HG03565 (cell line): Measurements from ENCODE around the gene HAUS8.

Source experiments
- ATAC-seq: cut with Tn5 transposase; IDR thresholded peaks from one replicate; pipeline ENCODE4 v1.9.1; 2021; ENCODE audit warnings: mild to moderate bottlenecking, moderate library complexity; ENCODE audit not compliant: unreplicated experiment

The HAUS8 gene

DNA sequence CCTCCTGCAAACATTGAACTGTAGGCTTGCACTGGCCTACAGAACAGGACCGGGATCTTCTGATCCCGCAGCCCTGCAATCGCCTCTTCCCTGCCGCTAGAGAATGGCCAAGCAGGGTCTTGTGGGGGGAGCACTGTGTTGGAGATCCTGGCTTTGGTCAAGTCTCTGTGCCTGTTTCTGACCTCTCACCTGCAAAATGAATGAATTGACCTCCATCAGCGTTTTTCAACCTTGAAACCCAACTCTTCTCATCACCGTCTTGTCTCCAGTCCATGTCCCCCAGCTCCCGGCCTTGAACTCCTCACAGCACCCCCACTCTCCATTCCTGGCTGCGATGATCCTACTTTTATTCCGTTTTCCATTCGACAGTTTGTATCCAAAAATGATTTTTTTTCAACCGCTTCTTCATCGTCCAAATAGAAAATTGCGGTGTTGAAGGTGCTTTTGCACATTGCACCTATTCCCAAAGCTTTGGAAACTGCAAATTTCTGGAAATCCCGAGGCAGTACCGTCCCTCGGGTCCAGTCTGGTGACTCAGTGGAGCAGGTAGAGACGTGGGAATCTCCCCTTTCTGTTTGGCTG, 2.3 kb upstream of the HAUS8 start:
- no peak for ATAC-seq

DNA sequence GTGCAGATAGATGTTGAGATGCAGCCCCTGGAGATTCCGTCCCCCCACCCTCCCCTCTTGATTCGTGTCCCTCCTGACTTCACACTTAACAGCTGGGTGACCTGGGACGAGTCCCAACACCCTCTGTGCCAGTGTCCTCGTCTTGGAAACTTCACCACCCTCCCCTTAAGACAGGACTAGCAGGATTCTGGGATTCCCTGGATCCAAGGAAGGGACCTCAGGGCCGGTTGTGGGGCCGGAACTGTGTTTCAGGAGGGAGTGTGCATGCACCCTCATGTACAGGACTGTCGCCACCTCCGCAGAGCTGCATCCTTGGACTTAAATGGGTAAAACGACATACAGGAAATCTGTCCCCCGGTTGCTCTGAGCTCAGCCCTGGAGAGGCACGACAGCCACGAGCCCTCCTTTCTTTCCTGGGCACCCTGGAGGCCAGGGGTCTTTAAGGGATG, 1.3 kb upstream of the HAUS8 start:
- no peak for ATAC-seq

DNA sequence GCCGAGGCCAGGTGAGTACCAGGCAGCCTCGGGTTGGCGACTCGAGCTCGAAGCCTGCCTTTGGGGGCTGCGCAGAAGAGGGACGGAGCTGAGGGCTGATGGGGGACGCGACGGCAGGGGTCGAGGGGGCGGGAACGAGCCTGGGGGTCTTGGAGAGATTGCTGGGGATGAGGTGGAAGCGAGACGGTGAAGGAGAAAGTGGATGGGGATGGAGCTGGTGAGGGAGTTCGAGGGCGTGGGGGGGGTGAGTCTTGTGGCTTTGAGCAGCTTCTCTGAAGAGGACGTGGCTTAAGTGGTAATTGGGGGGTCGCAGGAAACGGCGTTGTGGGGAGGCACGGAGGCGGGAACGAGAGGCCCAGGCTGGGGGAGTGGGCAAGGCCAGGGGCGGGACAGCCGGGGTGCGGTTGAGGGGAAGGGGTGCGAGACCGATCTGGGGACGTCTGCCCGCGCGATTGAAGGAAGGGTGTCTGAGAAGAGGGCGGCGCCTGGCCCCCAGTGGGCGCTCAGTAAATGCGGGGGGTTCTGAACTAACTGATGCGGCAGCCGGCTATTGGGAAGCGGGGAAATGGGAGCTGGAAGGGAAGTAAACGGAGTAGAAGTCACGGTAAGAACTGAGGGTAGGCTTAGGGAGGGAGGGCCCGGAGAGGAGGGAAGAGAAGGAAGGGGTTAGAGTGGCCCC, 751 bp upstream of the HAUS8 start:
- no peak for ATAC-seq

DNA sequence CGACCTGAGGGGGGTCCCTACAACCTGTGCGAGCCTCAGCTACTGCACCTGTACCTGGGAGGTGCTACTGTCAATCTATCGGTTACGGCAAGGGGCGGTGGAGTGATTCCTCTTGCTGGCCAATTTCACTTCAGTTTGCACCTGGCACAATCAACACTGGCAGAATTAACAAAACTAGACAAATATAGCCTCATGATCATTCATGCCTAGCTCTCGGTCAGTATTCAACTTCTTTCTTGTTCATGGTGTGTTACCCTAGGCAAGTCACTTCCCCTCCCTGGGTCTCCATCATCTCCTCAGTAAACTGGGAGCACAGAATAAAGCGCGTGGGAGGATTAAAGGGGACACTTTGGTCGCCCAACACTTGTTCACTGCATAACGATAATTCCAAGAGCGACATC, 618 bp downstream of the HAUS8 start:
- ATAC-seq = peak; percentile 3

DNA sequence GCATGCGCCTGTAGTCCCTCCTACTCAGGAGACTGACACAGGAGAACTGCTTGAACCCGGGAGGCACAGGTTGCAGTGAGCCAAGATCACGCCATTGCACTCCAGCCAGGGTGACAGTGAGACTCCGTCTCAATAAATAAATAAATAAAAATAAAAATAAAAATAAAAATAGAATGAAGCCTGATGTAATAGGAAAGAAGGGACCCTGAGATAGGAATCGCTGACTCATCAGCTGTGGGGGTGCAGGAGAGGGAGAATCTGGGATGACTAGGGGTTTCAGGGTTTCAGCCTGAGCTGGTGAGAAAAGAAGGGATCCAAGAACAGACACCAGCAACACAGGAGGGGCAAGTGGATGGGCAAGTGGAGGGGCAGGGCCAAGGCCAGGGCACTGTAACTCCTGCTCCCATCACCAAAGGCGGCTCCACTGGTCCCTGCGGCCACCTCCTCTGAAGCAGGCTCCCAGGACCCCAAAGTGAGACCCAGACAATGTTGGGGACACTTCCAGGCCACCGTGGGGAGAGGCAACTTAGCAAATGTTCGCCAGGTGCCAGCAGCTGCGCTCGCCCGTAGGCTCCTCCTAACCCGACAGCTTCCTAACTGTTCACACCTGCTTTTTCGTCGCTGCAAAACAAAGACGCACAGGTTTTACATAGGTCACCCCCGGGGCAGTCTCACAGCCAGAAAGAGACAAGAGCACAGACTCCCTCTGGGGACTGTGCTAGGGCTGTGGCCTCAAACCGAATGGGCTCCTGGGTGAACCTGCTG, 1.2 kb downstream of the HAUS8 start:
- ATAC-seq = no peak

DNA sequence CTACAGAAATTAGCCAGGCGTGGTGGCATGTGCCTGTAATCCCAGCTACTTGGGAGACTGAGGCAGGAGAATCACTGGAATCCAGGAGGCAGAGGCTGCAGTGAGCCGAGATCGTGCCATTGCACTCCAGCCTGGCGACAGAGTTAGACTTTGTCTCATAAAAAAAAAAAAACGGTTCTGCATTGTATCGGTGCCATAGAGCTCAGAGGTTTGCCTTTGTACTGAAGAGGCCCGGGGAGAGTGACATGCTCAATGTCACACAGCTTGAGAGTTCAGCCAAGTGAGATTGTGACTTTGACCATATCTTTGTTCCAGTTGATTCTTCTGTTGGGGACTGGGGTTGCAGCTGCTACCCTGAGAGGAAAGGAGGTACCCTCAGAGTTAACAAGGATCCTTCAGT, 4.3 kb downstream of the HAUS8 start:
- ATAC-seq = no peak

DNA sequence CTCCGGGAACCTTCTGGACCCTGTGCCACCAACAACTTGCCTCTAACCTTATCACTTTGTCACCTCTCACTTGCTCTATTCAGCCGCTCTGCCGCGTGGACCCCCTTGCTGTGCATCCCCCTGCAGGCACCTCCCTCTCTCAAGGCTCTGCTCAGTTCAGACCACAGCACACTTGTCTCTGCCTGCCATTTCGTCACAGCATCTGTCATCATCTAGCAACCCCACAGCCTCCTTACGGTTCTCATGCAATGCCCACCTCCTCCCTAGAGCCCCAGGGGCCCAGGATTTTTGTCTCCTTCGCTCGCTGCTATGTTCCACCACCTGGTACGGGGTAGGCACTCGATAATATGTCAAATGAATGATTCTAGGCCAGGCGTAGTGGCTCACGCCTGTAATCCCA, 4.8 kb downstream of the HAUS8 start:
- no peak for ATAC-seq

DNA sequence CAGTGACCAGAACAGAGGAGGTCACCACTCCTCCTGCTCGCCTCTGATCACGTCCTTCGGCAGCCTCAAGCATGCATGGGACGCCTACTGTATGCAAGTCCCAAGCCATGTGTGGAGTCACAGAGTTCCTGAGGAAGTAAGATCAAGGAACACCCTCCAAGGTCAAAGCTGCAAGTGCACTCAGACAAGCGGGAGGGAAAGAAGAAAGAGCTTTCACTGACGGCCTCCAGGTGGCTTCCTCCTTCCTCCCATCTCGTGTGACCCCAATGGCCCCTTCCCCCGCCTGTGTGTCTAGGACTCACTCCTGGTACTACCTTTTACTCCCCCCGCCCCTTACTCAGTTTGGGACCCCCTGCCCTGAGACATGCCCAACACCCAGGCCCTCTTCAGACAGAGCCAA, 6.1 kb downstream of the HAUS8 start:
- ATAC-seq = no peak

DNA sequence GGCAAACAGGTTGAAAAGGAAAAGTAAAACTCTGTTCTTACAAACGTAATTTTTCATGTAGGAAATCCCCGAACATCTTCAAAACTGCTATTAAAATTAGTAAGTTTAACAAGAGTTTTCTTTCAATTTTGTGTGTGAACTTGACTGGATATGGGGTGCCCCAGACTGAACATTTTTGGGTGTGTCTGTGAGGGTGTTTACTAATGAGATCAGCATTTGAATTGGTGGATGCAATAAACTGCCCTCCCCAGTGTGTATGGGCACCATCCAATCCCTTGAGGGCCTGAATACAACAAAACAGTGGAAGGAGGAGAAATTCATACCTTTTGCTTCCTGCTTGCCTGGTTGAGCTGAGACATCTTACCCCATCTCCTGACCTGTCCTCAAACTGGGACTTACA, 11.8 kb downstream of the HAUS8 start:
- ATAC-seq = no peak

DNA sequence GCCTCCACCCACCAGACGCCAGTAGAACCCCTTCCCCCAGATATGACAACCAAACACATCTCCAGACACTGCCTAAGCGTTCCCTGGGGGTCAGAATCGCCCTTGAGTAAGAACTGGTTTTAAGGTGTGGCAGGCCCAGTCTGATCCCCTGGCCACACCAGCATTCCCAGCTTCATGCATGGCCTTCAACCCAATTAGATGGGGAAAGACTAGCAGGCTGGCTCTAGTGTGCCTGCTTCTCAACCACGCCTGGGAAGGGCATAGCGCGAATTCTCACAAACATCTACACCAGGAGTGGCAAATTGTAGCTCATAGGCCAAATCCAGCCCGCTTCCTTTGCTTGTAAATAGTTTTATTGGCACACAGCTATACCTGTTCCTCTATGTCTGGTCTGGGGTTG, 13.6 kb downstream of the HAUS8 start:
- no peak for ATAC-seq

DNA sequence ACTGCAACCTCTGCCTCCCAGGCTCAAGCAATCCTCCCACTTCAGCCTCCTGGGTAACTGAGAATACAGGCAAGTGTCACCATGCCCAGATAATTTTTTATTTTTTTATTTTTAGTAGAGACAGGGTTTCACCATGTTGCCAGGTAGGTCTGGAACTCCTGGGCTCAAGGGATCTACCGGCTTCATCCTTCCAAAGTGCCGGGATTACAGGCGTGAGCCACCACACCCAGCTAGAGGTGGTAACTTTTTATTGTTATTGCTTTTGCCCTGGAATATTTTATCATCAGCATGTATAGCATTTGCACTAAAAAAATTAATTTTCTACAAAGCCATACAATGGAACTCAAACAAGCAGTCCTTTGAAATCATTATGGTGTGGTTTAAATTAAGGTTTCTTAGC, 14.0 kb downstream of the HAUS8 start:
- no peak for ATAC-seq

DNA sequence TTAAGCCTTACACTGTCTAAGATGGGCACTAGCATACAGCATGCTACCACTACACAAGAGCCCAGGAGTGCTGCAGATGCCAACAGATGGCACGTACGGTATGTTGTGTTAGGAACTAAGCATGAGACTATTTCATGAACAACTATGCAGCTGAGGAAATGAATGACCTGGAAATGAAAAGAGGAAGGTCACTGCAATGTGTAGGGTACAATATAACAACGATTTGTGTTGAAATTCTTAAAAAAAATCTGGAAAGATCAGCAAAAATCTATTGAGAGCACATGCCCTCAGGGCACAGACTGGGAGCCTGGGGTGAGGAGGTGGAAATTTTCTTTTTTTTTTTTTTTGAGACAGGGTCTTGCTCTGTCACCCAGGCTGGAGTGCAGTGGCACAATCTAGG, 14.4 kb downstream of the HAUS8 start:
- ATAC-seq = no peak

DNA sequence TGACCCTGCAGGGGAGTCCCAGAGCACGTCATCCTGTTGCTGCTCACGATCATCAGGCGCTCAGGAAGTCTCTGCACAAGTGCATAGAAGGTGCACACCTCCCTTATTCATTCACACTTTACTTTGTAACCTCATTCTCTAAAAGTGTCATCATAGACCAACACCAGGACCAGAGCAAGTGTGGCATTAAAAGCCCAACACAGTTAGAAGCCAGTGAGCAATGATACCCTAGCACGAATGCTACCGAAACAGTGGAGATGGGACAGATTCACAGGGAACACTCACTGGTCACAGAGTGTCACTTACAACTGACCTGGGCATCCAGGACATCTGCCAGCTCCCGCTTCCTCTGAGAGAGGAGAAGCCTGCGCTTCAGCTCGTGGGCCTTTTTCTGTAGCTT, 17.0 kb downstream of the HAUS8 start:
- ATAC-seq = no peak

DNA sequence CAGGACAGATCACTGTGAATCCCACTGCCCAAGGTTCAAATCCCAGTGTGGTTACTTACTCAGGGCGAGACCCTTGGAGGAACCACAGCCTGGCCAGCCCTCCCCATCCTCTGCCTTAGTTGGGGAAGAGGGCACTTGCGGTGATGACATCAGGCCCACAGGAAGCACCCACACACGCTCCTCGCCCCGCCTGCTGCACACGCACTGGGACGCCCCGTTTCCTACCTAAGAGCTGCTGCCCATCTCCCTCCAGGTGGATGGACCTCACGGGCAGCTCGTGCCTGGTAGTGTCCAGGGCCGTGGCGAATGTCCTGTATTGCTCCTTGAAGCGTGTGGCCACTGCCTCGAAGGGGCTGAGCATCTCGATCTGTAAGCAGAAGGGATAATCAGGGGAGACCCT, 19.6 kb downstream of the HAUS8 start:
- no peak for ATAC-seq

DNA sequence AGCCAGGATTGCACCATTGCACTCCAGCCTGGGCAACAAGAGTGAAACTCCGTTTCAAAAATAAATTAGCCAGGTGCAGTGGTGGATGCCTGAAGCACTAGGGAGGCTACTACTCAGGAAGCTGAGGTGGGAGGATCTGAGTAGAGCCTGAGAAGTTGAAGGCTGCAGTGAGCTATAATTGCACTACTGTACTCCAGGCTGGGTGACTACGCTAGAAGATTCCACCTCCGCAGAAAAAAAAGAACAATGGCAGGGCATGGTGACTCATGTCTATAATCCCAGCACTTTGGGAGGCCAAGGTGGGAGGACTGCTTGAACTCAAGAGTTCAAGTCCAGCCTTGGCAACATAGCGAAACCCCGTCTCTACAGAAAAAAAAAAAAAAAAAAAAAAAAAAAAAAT, 20.5 kb downstream of the HAUS8 start:
- no peak for ATAC-seq

DNA sequence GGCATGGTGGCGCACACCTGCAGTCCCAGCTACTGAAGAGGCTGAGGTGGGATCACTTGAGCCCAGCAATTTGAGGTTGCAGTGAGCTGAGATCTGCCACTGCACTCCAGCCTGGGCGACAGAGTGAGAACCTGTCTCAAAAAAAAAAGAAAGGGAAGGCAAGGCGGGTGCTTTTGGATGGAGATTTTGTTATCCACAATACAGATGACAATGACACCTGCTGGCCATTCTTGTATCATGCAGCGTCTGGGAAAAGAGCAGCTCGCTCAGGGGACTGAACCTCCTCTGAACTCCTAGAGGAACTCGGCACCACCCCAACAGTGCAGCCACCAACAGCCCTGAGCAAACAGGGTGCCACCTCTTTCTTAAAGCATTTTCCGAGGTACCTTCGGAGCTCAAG, 22.8 kb downstream of the HAUS8 start:
- no peak for ATAC-seq

DNA sequence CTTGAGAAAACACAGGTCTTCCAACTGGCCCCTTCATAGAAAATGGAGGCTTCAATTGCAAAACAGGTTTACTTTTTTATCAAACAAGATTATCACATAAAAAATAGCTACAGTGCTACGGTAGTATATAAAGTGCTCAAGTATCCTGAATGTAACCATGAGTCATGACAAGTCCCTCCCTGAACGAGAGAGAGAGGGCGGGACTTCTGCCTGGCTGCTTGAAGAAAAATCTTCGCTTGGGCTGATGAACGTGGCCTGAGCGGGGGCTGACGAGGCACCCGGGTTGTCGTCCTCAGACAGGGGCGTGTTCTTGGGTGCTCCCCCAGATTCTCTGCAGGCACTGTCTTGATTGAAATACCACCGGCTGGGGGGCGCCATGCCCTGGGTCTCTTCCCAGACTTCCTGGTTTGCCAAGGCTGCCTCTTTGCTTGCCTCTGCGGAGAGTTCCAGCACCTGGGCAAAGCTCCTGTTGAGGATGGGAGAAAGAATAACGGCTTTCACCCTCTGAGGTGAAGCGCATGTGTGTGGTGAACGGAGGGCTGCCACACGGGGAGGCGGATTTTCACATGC, 25.5 kb downstream of the HAUS8 start:
- ATAC-seq = no peak

DNA sequence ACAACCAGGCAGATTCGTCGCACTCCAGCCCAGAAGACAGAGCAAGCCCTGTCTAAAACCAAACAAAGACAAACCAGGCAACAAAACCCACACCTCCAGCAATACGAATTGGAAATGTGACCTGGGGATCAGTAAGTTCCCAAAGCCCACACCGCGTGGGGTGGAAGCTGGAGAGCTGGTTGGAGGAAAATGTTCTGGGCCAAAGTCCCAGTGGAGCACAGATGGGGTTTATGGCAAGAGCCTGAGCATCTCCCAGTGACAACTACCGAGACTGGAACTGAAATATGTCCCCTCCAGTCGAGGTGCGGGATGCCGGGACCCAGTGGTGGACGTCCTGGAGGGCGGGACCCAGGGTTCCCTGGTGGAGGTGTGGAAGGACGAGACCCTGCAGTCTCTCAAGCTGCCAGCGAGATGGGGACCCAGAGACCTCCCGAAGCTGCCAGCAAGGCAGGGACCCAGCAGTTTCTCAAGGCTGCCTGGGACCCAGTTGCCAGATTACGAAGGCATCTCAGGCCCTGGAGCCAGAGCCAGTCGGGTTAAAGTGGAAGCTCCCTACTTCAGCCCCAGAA, 26.3 kb downstream of the HAUS8 start:
- no peak for ATAC-seq

DNA sequence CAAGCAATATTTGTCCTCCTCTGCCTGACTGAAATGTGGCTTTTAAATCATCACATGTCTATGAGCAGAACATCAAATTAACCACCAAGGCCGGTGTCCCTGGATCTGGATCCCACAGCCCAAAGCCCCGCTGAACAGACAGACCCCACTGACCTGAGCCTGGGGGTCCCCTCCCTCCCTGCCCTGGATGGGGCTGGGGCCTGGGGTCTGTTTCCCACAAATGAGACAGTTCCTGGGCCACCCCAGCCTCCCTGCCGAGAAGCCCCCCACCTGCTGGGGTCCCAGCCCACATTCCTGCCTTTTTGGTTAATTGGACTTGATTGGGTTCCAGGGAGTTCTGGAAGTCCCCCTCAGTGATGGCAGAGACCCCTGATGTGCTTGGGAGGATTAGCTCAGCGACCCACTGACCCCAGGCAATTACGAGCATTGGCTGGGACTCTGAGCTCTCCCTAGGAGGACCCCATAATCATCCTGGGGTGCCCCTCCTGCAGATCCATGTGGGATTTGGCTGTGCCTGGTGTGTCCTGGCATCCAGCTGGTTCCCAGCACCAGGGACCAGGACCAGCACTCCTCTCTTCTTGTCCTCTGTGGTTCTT, 29.2 kb downstream of the HAUS8 start:
- ATAC-seq = no peak

DNA sequence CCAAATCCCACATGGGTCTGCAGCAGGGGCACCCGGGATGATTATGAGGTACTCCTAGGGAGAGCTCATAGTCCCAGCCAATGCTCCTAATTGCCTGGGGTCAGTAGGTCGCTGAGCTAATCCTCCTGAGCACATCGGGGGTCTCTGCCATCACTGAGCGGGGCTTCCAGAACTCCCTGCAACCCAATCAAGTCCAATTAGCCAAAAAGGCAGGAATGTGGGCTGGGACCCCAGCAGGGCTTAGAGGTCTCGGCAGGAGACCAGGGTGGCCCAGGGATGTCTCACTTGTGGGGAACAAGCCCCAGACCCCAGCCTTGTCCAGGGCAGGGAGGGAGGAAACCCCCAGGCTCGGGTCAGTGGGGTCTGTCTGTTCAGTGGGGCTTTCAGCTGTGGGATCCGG, 31.5 kb downstream of the HAUS8 start:
- ATAC-seq = no peak

DNA sequence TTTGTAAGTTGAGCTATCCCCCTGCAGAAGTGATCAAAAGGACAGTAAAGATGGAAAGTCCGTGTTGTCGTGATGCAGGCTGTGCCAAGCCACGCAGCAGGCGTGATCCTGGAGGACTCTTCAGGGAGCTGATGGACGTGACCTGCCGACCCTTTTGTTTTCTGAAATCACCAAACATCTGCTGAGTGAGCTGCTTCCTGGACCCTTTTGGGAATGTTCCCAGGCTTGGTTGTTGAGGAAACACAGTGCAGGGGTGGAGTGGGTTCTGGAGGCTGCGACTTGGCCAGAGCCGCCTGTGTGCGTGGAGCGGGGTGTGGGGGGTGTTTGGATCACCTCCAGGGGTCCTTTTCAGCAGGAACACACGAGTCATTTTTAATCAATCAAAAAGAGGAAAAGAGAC, 33.3 kb downstream of the HAUS8 start:
- ATAC-seq = no peak
